Measurements from ENCODE around the gene NFIB. TPM values are rescaled to one million over a fixed set of nuclear protein-coding genes. Genes with fewer than 3 reads are reported as not detected.

The NFIB gene
- total and polyA plus RNA-seq, 2 donors (not counting 3 experiments of a cell fraction or from before 2014, with no cell fraction given): 26.4 to 174 TPM

- H3K4me2 ChIP-seq (ENCODE audit: insufficient read depth, low read length): no peak overlapping the region
- TF ChIP-seq POLR2A (IDR thresholded peaks at IDR 0.05; ENCODE audit: low read depth, low read length) (no peak), POLR2AphosphoS5 (IDR thresholded peaks at IDR 0.05; ENCODE audit: insufficient read depth, low read depth, low read length) (no peak), MYC (IDR thresholded peaks at IDR 0.05; ENCODE audit: low read depth, low read length) (no peak), EZH2 (IDR thresholded peaks at IDR 0.05; ENCODE audit: borderline replicate concordance, low read depth, low read length, severe bottlenecking) (no peak), FOS (IDR thresholded peaks at IDR 0.05; ENCODE audit: borderline replicate concordance, insufficient read depth, low read length) (no peak), MAX (IDR thresholded peaks at IDR 0.05; ENCODE audit: insufficient read depth, insufficient read length) (no peak), JUN (IDR thresholded peaks at IDR 0.05; ENCODE audit: borderline replicate concordance, insufficient read depth, insufficient read length, low read depth) (no peak), GATA2 (IDR thresholded peaks at IDR 0.05; ENCODE audit: insufficient read depth, insufficient read length, low read depth, low read length) (no peak)
- TF ChIP-seq, protein P1, sequence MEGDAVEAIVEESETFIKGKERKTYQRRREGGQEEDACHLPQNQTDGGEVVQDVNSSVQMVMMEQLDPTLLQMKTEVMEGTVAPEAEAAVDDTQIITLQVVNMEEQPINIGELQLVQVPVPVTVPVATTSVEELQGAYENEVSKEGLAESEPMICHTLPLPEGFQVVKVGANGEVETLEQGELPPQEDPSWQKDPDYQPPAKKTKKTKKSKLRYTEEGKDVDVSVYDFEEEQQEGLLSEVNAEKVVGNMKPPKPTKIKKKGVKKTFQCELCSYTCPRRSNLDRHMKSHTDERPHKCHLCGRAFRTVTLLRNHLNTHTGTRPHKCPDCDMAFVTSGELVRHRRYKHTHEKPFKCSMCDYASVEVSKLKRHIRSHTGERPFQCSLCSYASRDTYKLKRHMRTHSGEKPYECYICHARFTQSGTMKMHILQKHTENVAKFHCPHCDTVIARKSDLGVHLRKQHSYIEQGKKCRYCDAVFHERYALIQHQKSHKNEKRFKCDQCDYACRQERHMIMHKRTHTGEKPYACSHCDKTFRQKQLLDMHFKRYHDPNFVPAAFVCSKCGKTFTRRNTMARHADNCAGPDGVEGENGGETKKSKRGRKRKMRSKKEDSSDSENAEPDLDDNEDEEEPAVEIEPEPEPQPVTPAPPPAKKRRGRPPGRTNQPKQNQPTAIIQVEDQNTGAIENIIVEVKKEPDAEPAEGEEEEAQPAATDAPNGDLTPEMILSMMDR (IDR thresholded peaks at IDR 0.05; ENCODE audit: extremely low read depth in 1 of 2, insufficient read depth in 1 of 2, low read depth in 1 of 2, low read length in 2 of 2): no peak
- no peak overlapping the region for H3K27ac ChIP-seq (ENCODE audit: insufficient read depth, low read depth, low read length)
- no peaks in the 10 kb centered on the region for H3K4me1 ChIP-seq (ENCODE audit: control insufficient read depth, extremely low read depth, insufficient read depth, low read length)
- BruUV-seq (replicated peaks): no TSS peak
- no peak for FAIRE-seq
- no peak for DNase-seq (ENCODE audit: low read depth, low spot score)
- CTCF ChIA-PET: interaction anchor here (0.9 to 1.3 kb wide), 2 partner anchors 18 to 221 kb away, joined by 3 read pairs; no protein-coding TSS in a partner anchor
- no peak overlapping the region for H2AFZ ChIP-seq (ENCODE audit: low read depth, low read length)
- dilution Hi-C loops (cut with MboI; ENCODE audit: extremely low pct_ligation_motif_present, low sequenced_read_pairs) (no loop called here), intact Hi-C loops (cut with micrococcal nuclease) (no loop called here)
- H3K36me3 ChIP-seq (ENCODE audit: control insufficient read depth in 2 of 2, extremely low read depth in 1 of 2, insufficient read depth in 2 of 2, low read length in 2 of 2): peaks cover 4 to 12% of the 10 kb centered on the region in 2 experiments
- no peaks in the 10 kb centered on the region for H3K27me3 ChIP-seq (ENCODE audit: control insufficient read depth in 2 of 2, insufficient read depth in 2 of 2, low read length in 2 of 2)
- POLR2A ChIA-PET: no interaction called here
- H3K9me3 ChIP-seq (replicated peaks; ENCODE audit: control insufficient read depth, insufficient read depth, low read length): no peaks in the 10 kb centered on the region
- no peaks in the 10 kb centered on the region for H4K20me1 ChIP-seq (replicated peaks; ENCODE audit: control insufficient read depth, extremely low read depth, insufficient read depth, low read length)
- no peaks in the 10 kb centered on the region for H3K9me1 ChIP-seq (replicated peaks; ENCODE audit: control insufficient read depth, extremely low read depth, insufficient read depth, low read length)
- H3K4me3 ChIP-seq (replicated peaks in 1 of 3; ENCODE audit: insufficient read depth in 1 of 3, low read depth in 1 of 3, low read length in 3 of 3): no peak overlapping the region
- H3K9ac ChIP-seq (replicated peaks; ENCODE audit: extremely low read depth, insufficient read depth, low read length): no peak overlapping the region
- H3K79me2 ChIP-seq (ENCODE audit: control insufficient read depth, insufficient read depth, low read length): no peaks in the 10 kb centered on the region
These were observed 182.4 kb downstream of the NFIB start for GRCh38 chr9:14131356-14132088.

Data from endothelial cell of umbilical vein (primary cell).